Colon (tissue), 2 donors: ENCODE measurements around the gene BBX.

ENCODE experiments used
- FAIRE-seq: peaks from 2 replicates; lab custom pipeline; 2012; peaks lifted over from hg19 to GRCh38; lab: Jason Lieb, UNC
- donor health status: control.
- donor health status: control.

The BBX gene

GRCh38 chr3:107522510-107523288 lies at the start of gene BBX:
BBX (plus strand) TSS chr3:107522962; CDS start chr3:107710461, 187,499 bp downstream.
- no peak for FAIRE-seq

- FAIRE-seq: no peak
Observed at GRCh38 chr3:107476462-107476861, 46.3 kb upstream of the BBX start.

- FAIRE-seq: no peak
Observed at GRCh38 chr3:107487490-107487889, 35.3 kb upstream of the BBX start.

GRCh38 chr3:107488942-107489341 lies 33.8 kb upstream of the BBX start:
- no peak for FAIRE-seq

- FAIRE-seq: no peak
Observed at GRCh38 chr3:107493134-107493533, 29.6 kb upstream of the BBX start.

- no peak for FAIRE-seq
Observed at GRCh38 chr3:107496855-107497254, 25.9 kb upstream of the BBX start.

- no peak for FAIRE-seq
Observed at GRCh38 chr3:107498646-107499045, 24.1 kb upstream of the BBX start.

- no peak for FAIRE-seq
Observed at GRCh38 chr3:107506458-107506857, 16.3 kb upstream of the BBX start.

- no peak for FAIRE-seq
Observed at GRCh38 chr3:107508331-107508730, 14.4 kb upstream of the BBX start.

GRCh38 chr3:107512108-107512507 lies 10.7 kb upstream of the BBX start:
- no peak for FAIRE-seq

- FAIRE-seq: no peak
Observed at GRCh38 chr3:107514453-107514852, 8.3 kb upstream of the BBX start.

- FAIRE-seq: no peak
Observed at GRCh38 chr3:107516475-107516874, 6.3 kb upstream of the BBX start.

GRCh38 chr3:107520535-107520934 lies 2.2 kb upstream of the BBX start:
- FAIRE-seq: no peak

- no peak for FAIRE-seq
Observed at GRCh38 chr3:107521469-107522059, 1.2 kb upstream of the BBX start.

GRCh38 chr3:107523289-107523538 lies 452 bp downstream of the BBX start:
- FAIRE-seq: no peak

GRCh38 chr3:107523539-107524325 lies 970 bp downstream of the BBX start:
- FAIRE-seq: no peak

- FAIRE-seq: no peak
Observed at GRCh38 chr3:107524326-107524840, 1.6 kb downstream of the BBX start.

GRCh38 chr3:107524841-107525643 lies 2.3 kb downstream of the BBX start:
- no peak for FAIRE-seq

GRCh38 chr3:107525644-107526305 lies 3.0 kb downstream of the BBX start:
- FAIRE-seq: no peak

GRCh38 chr3:107531917-107532469 lies 9.2 kb downstream of the BBX start:
- FAIRE-seq: no peak

GRCh38 chr3:107540857-107541256 lies 18.1 kb downstream of the BBX start:
- no peak for FAIRE-seq
